HFFc6 (cell line): ENCODE measurements around the gene CDC73. TPM values are rescaled to one million over a fixed set of nuclear protein-coding genes. Genes with fewer than 3 reads are reported as not detected.
A peak's percentile ranks its signal among the peaks of the same experiment; 100 is the strongest.
"Not testable (repeated sequence)": the region's sequence is repeated elsewhere in the genome, so short reads cannot be mapped to it uniquely, and the experiment has no call there.

Source experiments
- DNase-seq: peaks from one replicate; pipeline ENCODE4 v3.0.0-alpha.2; 2018
- H3K27ac Mint-ChIP-seq: 2 replicates; pipeline ENCODE4 v1.8.0; 2020; ENCODE audit warnings: mild to moderate bottlenecking, mixed read lengths
- H3K27me3 Mint-ChIP-seq: 2 replicates; pipeline ENCODE4 v1.8.0; 2021; ENCODE audit warnings: mild to moderate bottlenecking, moderate library complexity, mixed read lengths; ENCODE audit not compliant: insufficient read depth
- H3K36me3 Mint-ChIP-seq: 2 replicates; pipeline ENCODE4 v1.8.0; 2021; ENCODE audit warnings: low read depth, mixed read lengths
- H3K4me1 Mint-ChIP-seq: 2 replicates; pipeline ENCODE4 v1.8.0; 2020; ENCODE audit warnings: low read depth, mixed read lengths
- H3K4me3 Mint-ChIP-seq: 2 replicates; pipeline ENCODE4 v1.8.0; 2020; ENCODE audit warnings: mild to moderate bottlenecking, moderate library complexity, mixed read lengths
- H3K9me3 Mint-ChIP-seq: 2 replicates; pipeline ENCODE4 v1.8.0; 2020; ENCODE audit warnings: mild to moderate bottlenecking, mixed read lengths
- CTCF ChIP-seq: fragments of 200-600 bp; sonication (generic); IDR thresholded peaks from 2 replicates; pipeline ENCODE4 v1.5.0; 2021; ENCODE audit warnings: antibody characterized with exemption, mild to moderate bottlenecking
- total RNA-seq, 6 experiments: library from RNA; stranded (reverse); fragmentation: NEBNext Ultra II Directional; extraction: Animal tissue kit (Norgen Biotek cat#: 25700); gene quantifications; 2 replicates in 1 of 6; 3 replicates in 5 of 6; pipeline ENCODE4 v1.2.3, GENCODE V29; 2021

Gene CDC73
- total RNA-seq, 6 experiments from 2014 or later = 62.8 to 71.6 (median 65.2) TPM

DNA sequence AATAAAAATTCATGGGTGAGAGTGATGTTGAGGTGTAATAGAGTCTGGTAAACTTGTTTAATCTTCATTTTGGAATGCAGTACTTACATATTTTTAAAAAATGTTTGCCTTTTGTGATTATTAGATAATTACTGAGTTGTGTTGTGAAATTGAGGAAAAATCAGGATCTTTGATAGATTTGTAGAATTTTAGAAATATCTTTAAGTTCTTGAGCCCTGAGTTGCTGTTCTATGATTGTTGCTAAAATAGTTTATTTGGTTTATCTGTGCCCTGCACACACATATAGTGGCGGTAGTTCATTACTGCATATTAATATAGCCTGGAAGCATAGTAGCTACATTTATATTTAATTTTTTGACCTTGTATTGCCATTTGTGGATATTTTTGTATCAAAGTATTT, 62.9 kb downstream of the CDC73 start:
- no peak for TF ChIP-seq CTCF
- peaks cover 83% of the 10 kb centered on the region for H3K4me1 Mint-ChIP-seq

DNA sequence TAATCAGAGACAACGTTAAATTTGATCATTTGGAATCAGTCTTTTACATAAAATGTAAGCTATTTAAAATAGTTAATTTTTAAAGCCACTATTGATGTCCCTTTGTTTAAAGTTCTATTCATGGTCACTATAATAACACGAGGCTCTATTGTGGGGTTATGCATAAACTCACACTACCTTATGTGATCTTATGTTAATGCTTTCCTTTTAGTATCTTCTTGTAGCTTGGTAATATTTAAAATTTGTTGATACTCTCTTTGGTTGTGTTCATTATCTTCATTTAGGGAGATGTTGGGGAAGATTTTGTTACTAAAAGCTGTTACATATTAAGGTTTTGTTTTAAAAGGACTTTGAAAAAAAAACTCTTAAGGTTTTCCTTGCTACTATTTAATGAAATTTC, 63.4 kb downstream of the CDC73 start:
- H3K27me3 Mint-ChIP-seq = no peaks in the 10 kb centered on the region
- no peaks in the 10 kb centered on the region for H3K9me3 Mint-ChIP-seq
- no peaks in the 10 kb centered on the region for H3K36me3 Mint-ChIP-seq
- DNase-seq = no peak
- no peak for TF ChIP-seq CTCF
- peak overlapping the region; percentile 86 for H3K4me3 Mint-ChIP-seq
- H3K4me1 Mint-ChIP-seq = peaks cover 87% of the 10 kb centered on the region
- H3K27ac Mint-ChIP-seq = peak overlapping the region; percentile 79

More for the DNA sequence above, 62.9 kb downstream of the CDC73 start:
- Mint-ChIP-seq H3K9me3 (no peaks in the 10 kb centered on the region), H3K36me3 (no peaks in the 10 kb centered on the region), H3K27me3 (no peaks in the 10 kb centered on the region), H3K27ac (no peak overlapping the region), H3K4me3 (peak overlapping the region; percentile 86)
- no peak for DNase-seq

- no peak for TF ChIP-seq CTCF
- Mint-ChIP-seq H3K36me3 (no peaks in the 10 kb centered on the region), H3K27ac (peak within 1 kb of the TSS; percentile 79), H3K4me1 (peaks cover 92% of the 10 kb centered on the region), H3K27me3 (no peaks in the 10 kb centered on the region), H3K4me3 (peak within 1 kb of the TSS; percentile 86), H3K9me3 (no peaks in the 10 kb centered on the region)
- peak; percentile 24 for DNase-seq
These were observed 64.3 kb downstream of the CDC73 start, which contains the start of gene B3GALT2 for GRCh38 chr1:193185901-193186731. Gene B3GALT2, minus strand, starts transcription at chr1:193186613. Its CDS starts 5,051 bp downstream, at chr1:193181562.

- Mint-ChIP-seq H3K27ac (peak overlapping the region; percentile 79), H3K4me1 (peaks cover 83% of the 10 kb centered on the region), H3K36me3 (peaks cover 2% of the 10 kb centered on the region), H3K4me3 (peak overlapping the region; percentile 86), H3K27me3 (no peaks in the 10 kb centered on the region), H3K9me3 (no peaks in the 10 kb centered on the region)
- TF ChIP-seq CTCF = no peak
- no peak for DNase-seq
These were observed 65.3 kb downstream of the CDC73 start for GRCh38 chr1:193187114-193187513.

- Mint-ChIP-seq H3K36me3 (peaks cover 11% of the 10 kb centered on the region), H3K4me1 (peaks cover 71% of the 10 kb centered on the region), H3K27ac (peak overlapping the region; percentile 31; the same call in 1 of the 2 replicates)
- H3K4me3 Mint-ChIP-seq, H3K27me3 Mint-ChIP-seq, H3K9me3 Mint-ChIP-seq, DNase-seq: not testable (repeated sequence)
These were observed 67.1 kb downstream of the CDC73 start for GRCh38 chr1:193188915-193189314.

DNA sequence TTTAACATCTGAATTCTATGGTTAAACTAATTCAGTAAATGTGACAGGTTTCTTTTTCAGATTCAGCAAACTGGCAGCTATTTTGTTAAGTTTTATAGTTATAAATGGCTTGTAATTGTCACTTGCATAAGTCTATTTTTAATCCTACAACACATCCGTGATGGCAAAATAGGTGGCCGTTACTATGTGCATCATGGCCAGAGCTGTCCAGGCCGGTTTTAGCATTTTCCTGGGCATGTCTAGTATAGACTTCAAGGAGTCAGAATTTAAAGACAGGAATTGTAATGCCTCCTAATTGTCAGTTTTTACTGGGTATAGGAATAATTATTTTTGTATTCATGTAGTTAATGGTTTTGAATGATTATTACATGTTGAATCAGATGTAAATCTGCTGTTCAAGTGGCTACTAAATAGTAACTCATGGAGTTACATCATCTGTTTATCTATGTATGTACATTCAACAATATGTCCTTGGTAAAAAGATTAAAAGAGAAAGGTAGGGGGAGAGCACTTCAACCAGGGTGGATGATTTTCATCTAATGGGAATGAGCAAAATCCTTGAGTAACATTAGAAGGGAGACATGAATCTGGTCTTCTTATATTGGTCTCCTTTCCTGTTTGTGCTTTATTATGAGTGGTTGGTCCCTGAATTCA, 67.7 kb downstream of the CDC73 start:
- peaks cover 65% of the 10 kb centered on the region for H3K4me1 Mint-ChIP-seq
- H3K27me3 Mint-ChIP-seq = no peaks in the 10 kb centered on the region
- no peak for TF ChIP-seq CTCF
- H3K27ac Mint-ChIP-seq = peak overlapping the region; percentile 19; the same call in 1 of the 2 replicates
- no peaks in the 10 kb centered on the region for H3K9me3 Mint-ChIP-seq
- no peak overlapping the region for H3K4me3 Mint-ChIP-seq
- no peak for DNase-seq
- H3K36me3 Mint-ChIP-seq = peaks cover 11% of the 10 kb centered on the region
